SK-N-SH (cell line): Measurements from ENCODE around the gene SCTR. TPM values are rescaled to one million over a fixed set of nuclear protein-coding genes. Genes with fewer than 3 reads are reported as not detected.

Experiments used
- CTCF ChIA-PET: fragments of 300-600, 350-600 bp; formaldehyde crosslinking; extraction: SDS; loops from one replicate; lab custom pipeline; 2021; lab: Yijun Ruan, JAX
- POLR2A ChIA-PET: fragments of 350-600 bp; sonication (Branson Sonifier 250); formaldehyde crosslinking; extraction: SDS; loops from one replicate; lab custom pipeline; 2020; ENCODE audit warnings: antibody characterized with exemption, inconsistent platforms; lab: Yijun Ruan, JAX
- DNase-seq: peaks from one replicate; pipeline ENCODE4 v3.0.0; 2012
- H2AFZ ChIP-seq: fragments of 200-600 bp; sonication (generic); 2 replicates; pipeline ENCODE4 v1.8.1; 2016; ENCODE audit warnings: antibody characterized with exemption, mild to moderate bottlenecking, low read depth
- H3F3A ChIP-seq: fragments of 200-600 bp; sonication (generic); replicated peaks from 2 replicates; pipeline ENCODE3; 2016; ENCODE audit warnings: antibody characterized with exemption, mild to moderate bottlenecking; ENCODE audit not compliant: insufficient read depth
- H3K27ac ChIP-seq, 2 experiments: fragments of 200-500 bp in 1 of 2; fragments of 200-600 bp in 1 of 2; sonication (Bioruptor generic) in 1 of 2; sonication (generic), shearing (Covaris generic) in 1 of 2; 2 replicates each; pipeline versions ENCODE4 v1.5.1 to v1.6.1; 2014 to 2016; ENCODE audit warnings: low read depth in 2 of 2, inconsistent platforms in 1 of 2, low read length in 1 of 2, mild to moderate bottlenecking in 1 of 2, mixed read lengths in 1 of 2
- H3K27me3 ChIP-seq: fragments of 200-600 bp; sonication (generic), shearing (Covaris generic); 2 replicates; pipeline ENCODE4 v1.6.1; 2016; ENCODE audit warnings: mixed run types; ENCODE audit not compliant: insufficient read depth
- H3K36me3 ChIP-seq, 2 experiments: fragments of 200-500 bp in 1 of 2; fragments of 200-600 bp in 1 of 2; sonication (Bioruptor generic) in 1 of 2; sonication (generic) in 1 of 2; replicated peaks in 1 of 2; 2 replicates each; pipeline versions ENCODE3 to v1.5.1; 2014 to 2016; ENCODE audit warnings: low read length in 1 of 2, mild to moderate bottlenecking in 1 of 2; ENCODE audit not compliant: insufficient read depth in 2 of 2, control insufficient read depth in 1 of 2
- H3K4me1 ChIP-seq, 2 experiments: fragments of 200-500 bp in 1 of 2; fragments of 200-600 bp in 1 of 2; sonication (Bioruptor generic) in 1 of 2; sonication (generic), shearing (Covaris generic) in 1 of 2; 2 replicates each; pipeline versions ENCODE4 v1.5.1 to v1.6.1; 2014 to 2016; ENCODE audit warnings: low read depth in 1 of 2, low read length in 1 of 2, mixed run types in 1 of 2; ENCODE audit not compliant: insufficient read depth in 2 of 2, control insufficient read depth in 1 of 2
- H3K4me2 ChIP-seq: fragments of 200-600 bp; sonication (generic), shearing (Covaris generic); 2 replicates; pipeline ENCODE4 v1.6.1; 2017; ENCODE audit warnings: mixed run types
- H3K4me3 ChIP-seq, 2 experiments: fragments of 200-500 bp in 1 of 2; fragments of 200-600 bp in 1 of 2; sonication (Bioruptor generic) in 1 of 2; sonication (generic), shearing (Covaris generic) in 1 of 2; 2 replicates each; pipeline versions ENCODE4 v1.5.1 to v1.8.1; 2014 to 2016; ENCODE audit warnings: low read depth in 2 of 2, inconsistent platforms in 1 of 2, low read length in 1 of 2, mild to moderate bottlenecking in 1 of 2, mixed read lengths in 1 of 2, moderate library complexity in 1 of 2
- H3K79me2 ChIP-seq: fragments of 200-600 bp; sonication (generic); 2 replicates; pipeline ENCODE4 v1.8.1; 2017; ENCODE audit warnings: mild to moderate bottlenecking; ENCODE audit not compliant: insufficient read depth
- H3K9ac ChIP-seq: fragments of 200-600 bp; sonication (generic); 2 replicates; pipeline ENCODE4 v1.6.1; 2017; ENCODE audit warnings: mixed run types
- H3K9me2 ChIP-seq: fragments of 200-600 bp; sonication (generic); 2 replicates; pipeline ENCODE4 v1.6.1; 2017; ENCODE audit warnings: mixed run types
- H3K9me3 ChIP-seq: fragments of 200-600 bp; sonication (generic); 2 replicates; pipeline ENCODE4 v1.6.1; 2017; ENCODE audit warnings: mixed run types, mild to moderate bottlenecking, moderate library complexity
- H4K20me1 ChIP-seq: fragments of 200-600 bp; sonication (generic); 2 replicates; pipeline ENCODE4 v1.6.1; 2017; ENCODE audit warnings: mild to moderate bottlenecking, mixed run types; ENCODE audit not compliant: insufficient read depth
- FOSL2 ChIP-seq: IDR thresholded peaks from 2 replicates; pipeline ENCODE4 v1.4.0; 2012; ENCODE audit warnings: low read depth, mild to moderate bottlenecking, moderate library complexity, borderline replicate concordance
- RXRA ChIP-seq: IDR thresholded peaks from 2 replicates; pipeline ENCODE4 v1.4.0; 2012; ENCODE audit warnings: low read depth, mild to moderate bottlenecking, borderline replicate concordance
- TCF12 ChIP-seq: IDR thresholded peaks from 2 replicates; pipeline ENCODE4 v1.4.0; 2012
- TEAD4 ChIP-seq: IDR thresholded peaks from 2 replicates; pipeline ENCODE4 v1.4.0; 2012; ENCODE audit warnings: mild to moderate bottlenecking, borderline replicate concordance; ENCODE audit not compliant: insufficient read depth
- YY1 ChIP-seq: IDR thresholded peaks from 2 replicates; pipeline ENCODE4 v1.4.0; 2012; ENCODE audit warnings: low read depth, mild to moderate bottlenecking
- WGBS: methylation state at CpG from one replicate; pipeline ENCODE4 v1.1.6; 2017; ENCODE audit warnings: low lambda C conversion rate; 5-methylcytosine and 5-hydroxymethylcytosine counted together
- polyA plus RNA-seq, 3 experiments: library from polyadenylated mRNA; depleted of rRNA; stranded (reverse); fragments of >200 nt; gene quantifications; 2 replicates each; pipeline ENCODE4 v1.2.3, GENCODE V29; 2012
- TF ChIP-seq, protein P1 (sequence below): IDR thresholded peaks from 2 replicates; pipeline ENCODE4 v1.6.1; 2012; ENCODE audit warnings: mild to moderate bottlenecking, low read depth, low read length, moderate library complexity
- TF ChIP-seq, protein P2 (sequence below): IDR thresholded peaks from 2 replicates; pipeline ENCODE4 v1.4.0; 2012; ENCODE audit warnings: low read depth, borderline replicate concordance
- TF ChIP-seq, protein P3 (sequence below): IDR thresholded peaks from 2 replicates; pipeline ENCODE4 v1.4.0; 2012; ENCODE audit warnings: low read depth
- TF ChIP-seq, protein P4 (sequence below): IDR thresholded peaks from 2 replicates; pipeline ENCODE4; 2012

SCTR gene
- polyA plus RNA-seq, 1 of the 3 experiments (the other 2 are of a cell fraction): not detected

DNA sequence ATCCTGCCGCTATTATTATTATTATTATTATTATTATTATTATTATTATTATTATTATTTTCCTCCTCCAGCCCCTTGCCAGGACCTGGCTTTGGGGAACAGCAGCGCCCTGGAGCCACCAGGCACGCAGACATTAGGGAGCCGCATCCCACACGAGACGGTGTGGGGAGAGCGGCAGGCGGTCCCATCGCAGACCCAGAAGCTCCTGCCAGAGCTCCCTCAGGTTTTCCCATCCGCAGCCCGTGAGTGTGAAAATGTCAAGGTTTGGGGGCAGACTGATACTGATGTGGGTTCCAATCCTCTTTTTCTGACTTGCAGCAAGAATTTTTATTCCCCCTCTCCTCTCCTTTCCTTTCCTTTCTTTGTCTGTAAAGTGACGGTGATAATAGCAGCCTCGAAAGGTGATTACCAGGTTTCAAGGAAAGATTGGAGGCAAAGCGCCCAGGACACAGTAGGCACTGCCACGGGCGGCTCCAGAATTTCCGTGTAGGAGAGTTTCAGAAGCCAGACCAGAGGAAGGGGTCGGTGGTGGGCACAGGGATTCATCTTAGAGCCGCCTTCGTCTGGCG, 816 bp downstream of the SCTR start:
- Histone ChIP-seq H3K36me3 (no peaks in the 10 kb centered on the region), H3K27ac (no peak overlapping the region), H3K9me3 (no peaks in the 10 kb centered on the region), H3K4me1 (peaks cover 0 to 9% of the 10 kb centered on the region in 2 experiments; a peak in 2 of 4 replicates), H4K20me1 (no peaks in the 10 kb centered on the region), H3K9ac (no peak overlapping the region), H3K4me3 (peak overlapping the region in 1 of 2 experiments; percentile 22; a peak in 1 of 4 replicates), H3F3A (no peaks in the 10 kb centered on the region), H3K4me2 (no peak overlapping the region), H3K79me2 (no peaks in the 10 kb centered on the region), H2AFZ (no peak overlapping the region), H3K27me3 (peaks cover 39% of the 10 kb centered on the region), H3K9me2 (no peaks in the 10 kb centered on the region)
- no peak for DNase-seq
- TF ChIP-seq, protein P1, sequence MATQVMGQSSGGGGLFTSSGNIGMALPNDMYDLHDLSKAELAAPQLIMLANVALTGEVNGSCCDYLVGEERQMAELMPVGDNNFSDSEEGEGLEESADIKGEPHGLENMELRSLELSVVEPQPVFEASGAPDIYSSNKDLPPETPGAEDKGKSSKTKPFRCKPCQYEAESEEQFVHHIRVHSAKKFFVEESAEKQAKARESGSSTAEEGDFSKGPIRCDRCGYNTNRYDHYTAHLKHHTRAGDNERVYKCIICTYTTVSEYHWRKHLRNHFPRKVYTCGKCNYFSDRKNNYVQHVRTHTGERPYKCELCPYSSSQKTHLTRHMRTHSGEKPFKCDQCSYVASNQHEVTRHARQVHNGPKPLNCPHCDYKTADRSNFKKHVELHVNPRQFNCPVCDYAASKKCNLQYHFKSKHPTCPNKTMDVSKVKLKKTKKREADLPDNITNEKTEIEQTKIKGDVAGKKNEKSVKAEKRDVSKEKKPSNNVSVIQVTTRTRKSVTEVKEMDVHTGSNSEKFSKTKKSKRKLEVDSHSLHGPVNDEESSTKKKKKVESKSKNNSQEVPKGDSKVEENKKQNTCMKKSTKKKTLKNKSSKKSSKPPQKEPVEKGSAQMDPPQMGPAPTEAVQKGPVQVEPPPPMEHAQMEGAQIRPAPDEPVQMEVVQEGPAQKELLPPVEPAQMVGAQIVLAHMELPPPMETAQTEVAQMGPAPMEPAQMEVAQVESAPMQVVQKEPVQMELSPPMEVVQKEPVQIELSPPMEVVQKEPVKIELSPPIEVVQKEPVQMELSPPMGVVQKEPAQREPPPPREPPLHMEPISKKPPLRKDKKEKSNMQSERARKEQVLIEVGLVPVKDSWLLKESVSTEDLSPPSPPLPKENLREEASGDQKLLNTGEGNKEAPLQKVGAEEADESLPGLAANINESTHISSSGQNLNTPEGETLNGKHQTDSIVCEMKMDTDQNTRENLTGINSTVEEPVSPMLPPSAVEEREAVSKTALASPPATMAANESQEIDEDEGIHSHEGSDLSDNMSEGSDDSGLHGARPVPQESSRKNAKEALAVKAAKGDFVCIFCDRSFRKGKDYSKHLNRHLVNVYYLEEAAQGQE: no peak
- no peak for TF ChIP-seq RXRA
- TF ChIP-seq, protein P2, sequence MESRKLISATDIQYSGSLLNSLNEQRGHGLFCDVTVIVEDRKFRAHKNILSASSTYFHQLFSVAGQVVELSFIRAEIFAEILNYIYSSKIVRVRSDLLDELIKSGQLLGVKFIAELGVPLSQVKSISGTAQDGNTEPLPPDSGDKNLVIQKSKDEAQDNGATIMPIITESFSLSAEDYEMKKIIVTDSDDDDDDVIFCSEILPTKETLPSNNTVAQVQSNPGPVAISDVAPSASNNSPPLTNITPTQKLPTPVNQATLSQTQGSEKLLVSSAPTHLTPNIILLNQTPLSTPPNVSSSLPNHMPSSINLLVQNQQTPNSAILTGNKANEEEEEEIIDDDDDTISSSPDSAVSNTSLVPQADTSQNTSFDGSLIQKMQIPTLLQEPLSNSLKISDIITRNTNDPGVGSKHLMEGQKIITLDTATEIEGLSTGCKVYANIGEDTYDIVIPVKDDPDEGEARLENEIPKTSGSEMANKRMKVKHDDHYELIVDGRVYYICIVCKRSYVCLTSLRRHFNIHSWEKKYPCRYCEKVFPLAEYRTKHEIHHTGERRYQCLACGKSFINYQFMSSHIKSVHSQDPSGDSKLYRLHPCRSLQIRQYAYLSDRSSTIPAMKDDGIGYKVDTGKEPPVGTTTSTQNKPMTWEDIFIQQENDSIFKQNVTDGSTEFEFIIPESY: no peak
- TF ChIP-seq, protein P3, sequence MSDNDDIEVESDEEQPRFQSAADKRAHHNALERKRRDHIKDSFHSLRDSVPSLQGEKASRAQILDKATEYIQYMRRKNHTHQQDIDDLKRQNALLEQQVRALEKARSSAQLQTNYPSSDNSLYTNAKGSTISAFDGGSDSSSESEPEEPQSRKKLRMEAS: no peak
- TF ChIP-seq, protein P4, sequence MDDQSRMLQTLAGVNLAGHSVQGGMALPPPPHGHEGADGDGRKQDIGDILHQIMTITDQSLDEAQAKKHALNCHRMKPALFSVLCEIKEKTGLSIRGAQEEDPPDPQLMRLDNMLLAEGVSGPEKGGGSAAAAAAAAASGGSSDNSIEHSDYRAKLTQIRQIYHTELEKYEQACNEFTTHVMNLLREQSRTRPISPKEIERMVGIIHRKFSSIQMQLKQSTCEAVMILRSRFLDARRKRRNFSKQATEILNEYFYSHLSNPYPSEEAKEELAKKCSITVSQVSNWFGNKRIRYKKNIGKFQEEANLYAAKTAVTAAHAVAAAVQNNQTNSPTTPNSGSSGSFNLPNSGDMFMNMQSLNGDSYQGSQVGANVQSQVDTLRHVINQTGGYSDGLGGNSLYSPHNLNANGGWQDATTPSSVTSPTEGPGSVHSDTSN: no peak
- no peak for TF ChIP-seq TCF12
- TF ChIP-seq TEAD4: no peak
- no peak for TF ChIP-seq YY1
- no peak for TF ChIP-seq FOSL2
- CTCF ChIA-PET: interaction anchor here (0.8 to 1.7 kb wide), 3 partner anchors 27 to 118 kb away, joined by 3 to 6 read pairs (median 5); no protein-coding TSS in a partner anchor
- POLR2A ChIA-PET: no interaction called here
- WGBS: 3% methylated on average over 20 of the region's 21 CpGs
